NCI-H1436 treated with DMSO at 0.1 percent for 48 hours (cell line): ENCODE results near the gene LENG1.
"Not testable (repeated sequence)": the region's sequence is repeated elsewhere in the genome, so short reads cannot be mapped to it uniquely, and the experiment has no call there.

Experiments
- DNase-seq: peaks from one replicate; lab custom pipeline; 2025; lab: John Stamatoyannopoulos, UW

The LENG1 gene

DNA sequence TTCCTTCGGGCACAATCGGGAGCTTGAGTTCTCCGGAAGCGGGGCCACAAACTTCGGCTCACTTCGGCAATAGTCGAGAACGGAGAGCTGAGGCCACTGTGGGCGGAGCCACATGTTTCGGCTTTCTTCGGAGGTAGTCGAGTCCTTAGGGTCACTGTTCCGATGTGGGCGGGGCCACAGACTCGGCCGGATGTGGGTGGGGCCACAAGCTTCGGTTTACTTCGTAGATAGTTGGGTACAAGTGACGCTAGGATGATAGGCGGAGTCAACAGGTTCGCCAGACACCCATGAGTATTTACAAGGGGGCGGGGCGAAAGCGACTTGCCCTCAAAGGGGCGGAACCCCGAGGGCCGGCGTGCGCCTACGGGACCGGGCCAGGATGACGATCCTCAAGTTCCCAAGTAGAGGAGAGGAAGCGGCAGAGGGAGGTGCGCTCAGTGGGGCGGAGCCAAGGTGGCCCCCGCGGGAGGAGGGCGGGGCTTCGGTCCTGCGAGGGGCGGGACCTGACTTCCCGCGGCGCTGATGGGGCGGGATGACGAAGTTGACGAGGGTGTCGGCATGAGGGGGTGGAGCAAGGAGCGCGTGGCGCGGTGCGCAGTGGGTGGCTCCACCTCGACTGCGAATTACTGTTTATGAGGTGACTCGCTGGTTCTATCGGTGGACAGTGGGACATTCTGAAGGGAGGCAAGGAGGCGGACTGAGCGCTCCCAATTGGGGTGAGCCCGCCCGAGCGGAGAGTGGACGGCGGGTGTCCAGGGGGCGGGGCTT lies 30.4 kb upstream of the LENG1 start:
- peak; percentile 100 for DNase-seq

- DNase-seq: no peak
Measured at GRCh38 chr19:54189145-54189734, 29.7 kb upstream of the LENG1 start, which contains the start of gene MBOAT7. Gene MBOAT7, minus strand, starts transcription at chr19:54189580. Its CDS starts 1,072 bp downstream, at chr19:54188508.

- DNase-seq: no peak
Measured at GRCh38 chr19:54188215-54188871, 28.8 kb upstream of the LENG1 start.

DNA sequence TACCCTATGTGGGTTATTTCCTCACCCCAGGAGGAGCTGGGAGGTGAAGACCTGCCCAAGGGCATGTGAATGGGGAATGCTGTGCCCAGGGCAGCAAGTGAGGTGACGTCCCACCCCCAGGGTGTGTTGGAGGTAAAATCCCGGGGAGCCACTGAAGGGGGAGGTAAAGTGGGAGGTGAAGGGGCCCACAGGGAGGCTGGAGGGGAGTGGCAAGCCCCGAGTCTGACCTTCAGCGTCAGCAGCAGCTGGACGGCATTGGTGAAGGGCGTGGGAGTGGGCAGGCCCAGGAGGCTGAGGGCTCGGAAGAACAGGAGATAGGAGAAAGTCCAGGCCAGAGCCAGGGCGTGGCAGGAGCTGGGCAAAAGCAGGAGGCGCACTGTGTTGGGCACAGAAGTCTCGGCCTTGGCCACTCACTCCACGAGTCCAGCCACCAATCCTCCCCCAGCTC lies 27.4 kb upstream of the LENG1 start:
- DNase-seq: no peak

DNA sequence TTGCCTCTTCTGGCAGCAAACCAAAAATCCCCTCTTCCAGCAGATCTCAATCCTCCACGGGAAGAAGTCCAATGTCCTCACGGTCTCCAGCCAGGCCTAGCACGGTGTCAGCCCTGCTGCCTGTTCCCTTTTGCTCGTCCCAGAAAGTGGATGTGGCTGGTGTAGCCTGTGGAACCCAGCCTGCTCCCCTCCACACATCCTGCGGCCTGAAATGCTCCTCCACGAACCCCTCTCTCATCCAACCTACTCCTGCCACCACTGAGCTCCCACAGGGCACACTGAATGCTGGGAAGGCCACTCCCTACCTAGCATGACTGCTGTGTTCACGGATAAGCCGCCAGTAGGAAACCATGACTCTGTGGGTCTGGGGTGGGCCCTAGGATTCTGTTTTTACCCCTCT lies 26.8 kb upstream of the LENG1 start:
- no peak for DNase-seq

GRCh38 chr19:54183431-54183830 lies 23.9 kb upstream of the LENG1 start:
- no peak for DNase-seq

DNA sequence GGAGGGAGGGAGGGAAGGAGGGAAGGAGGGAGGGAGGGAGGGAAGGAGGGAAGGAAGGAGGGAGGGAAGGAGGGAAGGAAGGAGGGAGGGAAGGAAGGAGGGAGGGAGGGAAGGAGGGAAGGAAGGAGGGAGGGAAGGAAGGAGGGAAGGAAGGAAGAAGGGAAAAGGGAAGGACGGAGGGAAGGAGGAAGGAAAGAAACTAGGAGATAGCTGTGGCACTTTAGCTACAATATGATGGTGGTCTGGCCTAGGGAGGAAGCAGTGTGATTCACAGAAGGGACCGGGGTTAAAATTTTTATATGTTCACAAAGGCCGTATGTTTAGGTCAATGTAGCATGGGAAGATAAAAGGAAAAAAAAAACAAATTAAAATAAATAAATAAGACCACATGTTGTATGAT lies 22.4 kb upstream of the LENG1 start:
- not testable (repeated sequence) for DNase-seq

DNA sequence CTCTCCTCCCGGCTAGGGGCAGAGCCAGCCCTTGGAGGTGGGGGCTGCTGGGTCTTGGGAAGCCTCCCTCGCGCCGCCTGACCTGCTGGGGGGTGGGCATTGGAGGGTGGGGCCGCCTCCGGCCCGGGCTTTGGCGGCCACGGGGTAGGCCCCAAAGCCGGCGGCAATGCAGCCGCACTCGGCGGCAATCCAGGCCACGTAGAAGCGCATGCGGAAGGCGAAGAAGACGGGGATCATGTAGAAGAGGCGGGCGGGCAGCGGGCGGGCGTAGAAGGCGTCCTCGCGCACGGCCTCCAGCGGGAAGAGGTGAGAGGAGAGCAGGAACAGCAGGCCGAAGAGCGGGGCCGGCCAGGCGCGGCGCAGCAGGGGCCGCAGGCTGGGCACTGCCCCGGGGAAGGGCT lies 21.2 kb upstream of the LENG1 start:
- no peak for DNase-seq

DNA sequence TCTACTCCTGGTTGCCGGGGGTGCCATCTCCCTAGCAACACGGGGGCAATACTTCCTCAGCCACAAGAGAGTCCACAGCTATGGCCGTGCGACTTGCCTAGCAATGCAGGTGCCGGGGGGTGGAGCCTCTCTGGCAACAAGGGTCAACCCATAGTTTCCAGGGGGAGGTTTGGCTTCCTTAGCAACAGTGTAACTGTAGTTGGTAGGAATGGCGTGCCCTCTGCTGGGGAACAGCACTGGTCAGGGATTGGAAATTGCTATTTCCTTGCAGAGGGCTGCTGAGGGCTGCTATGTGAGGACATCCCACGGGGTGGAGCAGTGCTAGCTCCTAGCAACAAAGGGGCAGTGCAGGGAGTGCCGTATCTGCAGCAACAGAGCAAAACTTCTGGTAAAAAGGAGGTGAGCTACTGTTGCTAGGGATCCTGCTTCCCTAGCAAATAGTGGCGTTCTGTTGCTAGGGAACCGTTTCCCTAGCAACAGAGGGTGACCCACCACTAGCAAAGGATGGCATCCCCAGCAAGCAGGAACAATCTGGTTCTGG lies 20.5 kb upstream of the LENG1 start:
- DNase-seq: no peak

GRCh38 chr19:54179262-54179852 lies 19.8 kb upstream of the LENG1 start:
- no peak for DNase-seq

DNA sequence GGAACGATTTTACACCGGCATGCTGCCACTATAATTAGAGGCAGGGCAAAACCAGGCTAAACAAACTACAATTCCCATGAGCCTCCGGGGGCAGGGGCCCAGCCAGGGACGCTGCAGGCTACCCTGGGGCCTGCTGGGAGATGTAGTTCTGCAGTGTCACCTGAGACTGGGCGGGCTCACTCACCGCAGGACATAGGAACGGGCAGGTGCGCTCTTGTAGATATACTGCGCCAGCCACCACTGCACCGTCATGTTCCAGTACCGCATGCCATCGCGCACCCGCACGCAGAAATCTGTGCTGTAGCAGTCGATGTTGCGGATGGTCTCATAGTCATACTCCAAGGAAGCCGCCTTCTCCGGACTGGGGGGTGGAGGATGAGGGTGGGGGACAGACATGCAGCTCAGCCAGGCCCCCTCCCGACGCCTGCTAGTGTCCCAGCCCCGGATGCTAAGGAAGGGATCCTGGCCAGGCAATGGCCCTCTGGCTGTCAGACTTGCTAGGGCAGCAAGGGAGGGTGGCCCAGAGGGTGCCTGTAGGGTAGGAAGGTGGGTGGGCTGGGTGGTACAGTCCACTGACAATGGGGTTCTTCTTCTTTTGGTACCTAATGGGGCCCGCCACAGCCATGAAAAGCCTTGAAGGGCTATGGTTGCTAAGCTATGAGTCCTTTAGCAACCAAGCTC lies 19.2 kb upstream of the LENG1 start:
- no peak for DNase-seq

GRCh38 chr19:54173951-54174834 lies 14.7 kb upstream of the LENG1 start:
- DNase-seq: no peak

DNA sequence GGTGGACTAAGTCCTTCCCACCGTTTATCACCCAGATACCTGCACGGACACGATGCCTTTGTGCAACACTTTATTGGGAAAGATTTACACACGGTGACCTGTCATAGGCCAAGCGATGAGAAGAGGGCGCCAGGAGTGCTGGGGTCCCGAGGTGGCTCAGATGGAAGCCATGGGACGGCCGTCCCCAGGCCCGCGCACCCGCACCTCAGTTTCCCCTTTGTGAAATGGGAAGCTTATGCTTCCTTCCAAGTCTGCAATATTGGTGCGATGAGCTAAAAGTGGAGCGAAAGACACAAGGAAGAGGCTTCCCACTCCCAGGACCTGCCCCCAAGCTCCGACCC lies 13.8 kb upstream of the LENG1 start:
- DNase-seq: no peak

GRCh38 chr19:54172471-54173358 lies 13.2 kb upstream of the LENG1 start, which contains the start of gene TMC4:
Gene TMC4, minus strand, starts transcription at chr19:54173160. Its CDS starts 43 bp downstream, at chr19:54173117.
- DNase-seq: peak; percentile 73

DNA sequence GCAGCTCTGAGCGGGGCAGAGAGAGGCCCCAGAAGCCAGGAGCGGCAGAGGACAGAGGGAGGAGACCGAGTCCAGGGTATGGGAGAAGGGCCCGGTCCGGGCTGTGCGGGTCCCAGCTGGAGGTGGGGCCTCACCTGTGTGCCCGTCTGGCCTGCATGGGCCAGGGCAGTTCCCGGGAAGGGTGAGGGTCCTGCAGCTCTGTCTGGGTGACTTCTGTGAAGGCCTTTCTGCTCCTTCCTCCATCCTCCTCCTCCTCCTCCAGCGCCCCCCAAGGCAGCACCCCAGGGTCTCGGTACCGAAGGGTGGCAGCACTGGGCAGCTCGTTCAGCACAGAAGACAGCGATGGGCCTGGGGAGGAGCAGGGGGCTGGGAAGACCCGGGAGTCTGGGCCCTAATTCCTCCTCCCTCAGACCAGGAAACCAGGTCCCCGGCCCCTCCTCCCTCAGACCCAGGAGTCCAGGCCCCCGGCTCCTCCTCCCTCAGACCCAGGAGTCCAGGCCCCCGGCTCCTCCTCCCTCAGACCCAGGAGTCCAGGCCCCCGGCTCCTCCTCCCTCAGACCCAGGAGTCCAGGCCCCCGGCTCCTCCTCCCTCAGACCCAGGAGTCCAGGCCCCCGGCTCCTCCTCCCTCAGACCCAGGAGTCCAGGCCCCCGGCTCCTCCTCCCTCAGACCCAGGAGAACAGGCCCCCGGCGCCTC lies 12.4 kb upstream of the LENG1 start:
- DNase-seq: not testable (repeated sequence)

GRCh38 chr19:54169149-54169740 lies 9.7 kb upstream of the LENG1 start:
- DNase-seq: no peak

DNA sequence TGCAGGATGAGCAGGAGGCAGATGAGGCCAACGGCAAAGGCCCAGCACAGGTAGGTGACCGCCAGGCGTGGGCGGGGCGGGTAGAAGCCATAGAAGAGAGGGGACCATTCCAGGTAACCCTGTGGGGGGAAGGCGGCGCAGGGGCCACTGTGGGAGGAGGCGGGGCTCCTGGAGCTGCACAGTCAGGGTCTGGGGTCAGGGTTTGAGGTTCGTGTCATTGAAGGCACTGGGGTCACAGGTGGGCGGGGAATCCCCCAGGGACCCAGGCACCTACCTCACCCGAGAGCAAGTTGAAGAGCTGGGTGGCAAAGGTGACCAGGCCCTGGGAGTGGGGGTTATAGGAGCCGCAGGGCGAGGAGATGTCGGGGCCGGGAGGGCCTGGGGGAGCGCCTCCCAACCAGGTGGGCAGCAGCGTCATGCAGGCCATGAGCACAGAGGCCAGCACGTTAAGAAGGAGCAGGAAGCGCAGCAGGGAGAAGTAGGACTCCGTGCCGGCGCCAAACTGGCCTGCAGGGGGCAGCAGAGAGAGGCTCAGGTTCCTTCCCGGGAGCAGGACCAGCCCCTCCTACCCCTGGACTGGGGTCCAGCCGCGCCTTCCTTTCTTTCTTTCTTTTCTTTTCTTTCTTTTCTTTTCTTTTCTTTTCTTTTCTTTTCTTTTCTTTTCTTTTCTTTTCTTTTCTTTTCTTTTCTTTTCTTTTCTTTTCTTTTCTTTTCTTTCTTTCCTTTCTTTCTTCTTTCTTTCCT lies 8.8 kb upstream of the LENG1 start:
- DNase-seq: peak; percentile 72

DNA sequence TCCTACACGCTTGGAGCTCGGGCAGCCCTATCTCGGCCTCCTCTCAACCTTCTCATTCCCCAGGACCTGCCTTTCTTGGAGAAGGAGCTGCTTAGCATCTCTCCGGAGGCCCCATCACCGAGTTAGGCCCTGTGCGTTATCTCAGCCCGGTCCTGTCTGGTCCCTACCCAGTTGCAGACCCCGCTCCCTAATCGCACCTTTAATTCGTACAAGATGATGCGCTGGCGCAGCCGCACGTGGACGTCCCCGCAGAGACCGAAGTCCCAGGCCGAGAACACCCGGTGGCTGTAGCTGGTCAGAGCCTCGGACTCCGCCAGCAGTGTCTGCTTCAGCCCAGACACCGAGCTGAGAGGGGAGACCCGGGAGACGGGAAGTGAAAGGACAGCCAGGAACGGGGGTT lies 5.7 kb upstream of the LENG1 start:
- no peak for DNase-seq
